ENCODE results near the gene TMEM270.

Gene TMEM270

GRCh38 chr7:73830681-73831583 lies 30.0 kb upstream of the TMEM270 start, which contains the start of gene CLDN4:
TSS of gene CLDN4 (plus strand) at chr7:73830996. CDS start at chr7:73831202, 206 bp downstream.
- no peaks in the 10 kb centered on the region for H3K9me3 ChIP-seq (ENCODE audit: low read length)
- no peaks in the 10 kb centered on the region for H4K20me1 ChIP-seq (ENCODE audit: insufficient read depth, low read length)
- no peak within 1 kb of the TSS for H2AFZ ChIP-seq (ENCODE audit: low read length)
- TF ChIP-seq CTCF (IDR thresholded peaks at IDR 0.05; ENCODE audit: low read length) = no peak
- no peak for TF ChIP-seq EZH2 (IDR thresholded peaks at IDR 0.05; ENCODE audit: borderline replicate concordance, low read length)
- no peak within 1 kb of the TSS for H3K4me3 ChIP-seq (ENCODE audit: low read depth, low read length, poor library complexity, severe bottlenecking)
- no peaks in the 10 kb centered on the region for H3K9me2 ChIP-seq (ENCODE audit: low read depth, low read length)
- no peaks in the 10 kb centered on the region for H3K79me2 ChIP-seq (ENCODE audit: insufficient read depth, low read length)
- no peaks in the 10 kb centered on the region for H3K36me3 ChIP-seq (ENCODE audit: insufficient read depth, low read length)
- no peak within 1 kb of the TSS for H3K9ac ChIP-seq (ENCODE audit: low read length)
- no peak within 1 kb of the TSS for H3K27ac ChIP-seq (ENCODE audit: low read depth, low read length, poor library complexity, severe bottlenecking)
- H3K4me2 ChIP-seq (ENCODE audit: low read length) = no peak within 1 kb of the TSS
- H3K27me3 ChIP-seq (ENCODE audit: insufficient read depth, low read length) = no peaks in the 10 kb centered on the region; the same call in 1 of the 2 replicates
- H3K4me1 ChIP-seq (ENCODE audit: insufficient read depth, low read length, severe bottlenecking) = no peaks in the 10 kb centered on the region
- H3F3A ChIP-seq (ENCODE audit: insufficient read depth, low read length) = no peaks in the 10 kb centered on the region

- no peak overlapping the region for H3K4me3 ChIP-seq (ENCODE audit: low read depth, low read length, poor library complexity, severe bottlenecking)
Measured at GRCh38 chr7:73831584-73831833, 29.4 kb upstream of the TMEM270 start.

GRCh38 chr7:73831834-73832651 lies 28.9 kb upstream of the TMEM270 start:
- Histone ChIP-seq H3K4me1 (ENCODE audit: insufficient read depth, low read length, severe bottlenecking) (no peaks in the 10 kb centered on the region), H3K9me3 (ENCODE audit: low read length) (no peaks in the 10 kb centered on the region), H4K20me1 (ENCODE audit: insufficient read depth, low read length) (no peaks in the 10 kb centered on the region), H3K27ac (ENCODE audit: low read depth, low read length, poor library complexity, severe bottlenecking) (no peak overlapping the region), H3K79me2 (ENCODE audit: insufficient read depth, low read length) (no peaks in the 10 kb centered on the region), H3K4me2 (ENCODE audit: low read length) (no peak overlapping the region), H2AFZ (ENCODE audit: low read length) (no peak overlapping the region), H3K4me3 (ENCODE audit: low read depth, low read length, poor library complexity, severe bottlenecking) (no peak overlapping the region), H3F3A (ENCODE audit: insufficient read depth, low read length) (no peaks in the 10 kb centered on the region), H3K9me2 (ENCODE audit: low read depth, low read length) (no peaks in the 10 kb centered on the region), H3K27me3 (ENCODE audit: insufficient read depth, low read length) (no peaks in the 10 kb centered on the region; the same call in 1 of the 2 replicates), H3K36me3 (ENCODE audit: insufficient read depth, low read length) (no peaks in the 10 kb centered on the region), H3K9ac (ENCODE audit: low read length) (no peak overlapping the region)
- TF ChIP-seq CTCF (IDR thresholded peaks at IDR 0.05; ENCODE audit: low read length) = no peak
- TF ChIP-seq EZH2 (IDR thresholded peaks at IDR 0.05; ENCODE audit: borderline replicate concordance, low read length) = no peak

More at GRCh38 chr7:73831584-73831833, 29.4 kb upstream of the TMEM270 start:
- H3K79me2 ChIP-seq (ENCODE audit: insufficient read depth, low read length) = no peaks in the 10 kb centered on the region
- no peaks in the 10 kb centered on the region for H3K9me2 ChIP-seq (ENCODE audit: low read depth, low read length)
- H4K20me1 ChIP-seq (ENCODE audit: insufficient read depth, low read length) = no peaks in the 10 kb centered on the region
- no peaks in the 10 kb centered on the region for H3K4me1 ChIP-seq (ENCODE audit: insufficient read depth, low read length, severe bottlenecking)
- no peak overlapping the region for H3K4me2 ChIP-seq (ENCODE audit: low read length)
- no peaks in the 10 kb centered on the region for H3F3A ChIP-seq (ENCODE audit: insufficient read depth, low read length)
- TF ChIP-seq CTCF (IDR thresholded peaks at IDR 0.05; ENCODE audit: low read length) (no peak), EZH2 (IDR thresholded peaks at IDR 0.05; ENCODE audit: borderline replicate concordance, low read length) (no peak)
- H3K9me3 ChIP-seq (ENCODE audit: low read length) = no peaks in the 10 kb centered on the region
- H3K36me3 ChIP-seq (ENCODE audit: insufficient read depth, low read length) = no peaks in the 10 kb centered on the region
- no peak overlapping the region for H3K9ac ChIP-seq (ENCODE audit: low read length)
- no peaks in the 10 kb centered on the region; the same call in 1 of the 2 replicates for H3K27me3 ChIP-seq (ENCODE audit: insufficient read depth, low read length)
- no peak overlapping the region for H2AFZ ChIP-seq (ENCODE audit: low read length)
- H3K27ac ChIP-seq (ENCODE audit: low read depth, low read length, poor library complexity, severe bottlenecking) = no peak overlapping the region
